Hematopoietic multipotent progenitor cell treated with erythropoietin and hydrocortisone succinate and interleukin-3 and kit ligand, for 6 days (in vitro differentiated cells): ENCODE results near the gene SORBS2.

Source experiments
- DNase-seq: peaks from one replicate; pipeline ENCODE4 v3.0.0-alpha.2; 2015

SORBS2 gene

GRCh38 chr4:185834778-185835177 lies 22.8 kb upstream of the SORBS2 start:
- DNase-seq, result no peak

- DNase-seq, result no peak
Observed at GRCh38 chr4:185834088-185834487, 22.1 kb upstream of the SORBS2 start.

GRCh38 chr4:185833055-185833598 lies 21.1 kb upstream of the SORBS2 start:
- no peak for DNase-seq

- no peak for DNase-seq
Observed at GRCh38 chr4:185831125-185831815, 19.3 kb upstream of the SORBS2 start.

- no peak for DNase-seq
Observed at GRCh38 chr4:185830263-185830994, 18.4 kb upstream of the SORBS2 start.

- DNase-seq, result no peak
Observed at GRCh38 chr4:185826381-185826780, 14.4 kb upstream of the SORBS2 start.

GRCh38 chr4:185825737-185826136 lies 13.7 kb upstream of the SORBS2 start:
- DNase-seq, result no peak

- DNase-seq, result no peak
Observed at GRCh38 chr4:185822791-185823190, 10.8 kb upstream of the SORBS2 start.

GRCh38 chr4:185821029-185821419 lies 9.0 kb upstream of the SORBS2 start:
- no peak for DNase-seq

- DNase-seq, result no peak
Observed at GRCh38 chr4:185820146-185821028, 8.4 kb upstream of the SORBS2 start.

GRCh38 chr4:185819144-185819543 lies 7.2 kb upstream of the SORBS2 start:
- no peak for DNase-seq

GRCh38 chr4:185817403-185817818 lies 5.4 kb upstream of the SORBS2 start:
- no peak for DNase-seq

GRCh38 chr4:185813133-185813532 lies 1.1 kb upstream of the SORBS2 start:
- DNase-seq, result no peak

- no peak for DNase-seq
Observed at GRCh38 chr4:185810746-185811508, 1.1 kb downstream of the SORBS2 start.

- no peak for DNase-seq
Observed at GRCh38 chr4:185809533-185810071, 2.4 kb downstream of the SORBS2 start.

GRCh38 chr4:185809121-185809520 lies 2.9 kb downstream of the SORBS2 start:
- no peak for DNase-seq

GRCh38 chr4:185805979-185806378 lies 6.0 kb downstream of the SORBS2 start:
- no peak for DNase-seq

GRCh38 chr4:185805262-185805802 lies 6.7 kb downstream of the SORBS2 start:
- no peak for DNase-seq

- no peak for DNase-seq
Observed at GRCh38 chr4:185803022-185803421, 9.0 kb downstream of the SORBS2 start.

GRCh38 chr4:185801471-185801870 lies 10.5 kb downstream of the SORBS2 start:
- DNase-seq, result no peak

GRCh38 chr4:185800266-185800945 lies 11.6 kb downstream of the SORBS2 start:
- no peak for DNase-seq
